GM12878 (cell line): ENCODE results near the gene CUL9. TPM values are rescaled to one million over a fixed set of nuclear protein-coding genes. Genes with fewer than 3 reads are reported as not detected.

ENCODE experiments used
- CBX3 ChIP-seq: fragments of 200-600 bp; sonication (generic); IDR thresholded peaks from 2 replicates; pipeline ENCODE4 v1.6.1; 2016; ENCODE audit warnings: low read depth, borderline replicate concordance
- GATAD2B ChIP-seq: fragments of 450-650 bp; conservative IDR thresholded peaks from 2 replicates; pipeline ENCODE4 v1.6.1; 2017; ENCODE audit warnings: low read depth, mild to moderate bottlenecking, moderate library complexity
- REST ChIP-seq: IDR thresholded peaks from 2 replicates; pipeline ENCODE4 v1.6.1; 2012; ENCODE audit warnings: mild to moderate bottlenecking, low read depth, low read length
- SKIL ChIP-seq: fragments of 450-650 bp; IDR thresholded peaks from 2 replicates; pipeline ENCODE4 v1.6.1; 2017; ENCODE audit warnings: mild to moderate bottlenecking, low read depth, inconsistent platforms; ENCODE audit not compliant: poor library complexity, severe bottlenecking
- SP1 ChIP-seq: IDR thresholded peaks from one replicate; pipeline ENCODE4 v1.6.1; 2011; ENCODE audit warnings: low read depth, low read length
- SUZ12 ChIP-seq: fragments of 200-600 bp; sonication (generic); IDR thresholded peaks from one replicate; pipeline ENCODE4 v1.6.1; 2018; ENCODE audit warnings: antibody characterized with exemption, mild to moderate bottlenecking; ENCODE audit not compliant: unreplicated experiment
- polyA plus RNA-seq, 11 experiments: library from polyadenylated mRNA; depleted of rRNA in 4 of 11; unstranded in 6 of 11; stranded (reverse) in 5 of 11; fragments of >200 nt; fragmentation: Nextera tagmentation in 4 of 11; fragmentation: Illumina TruSeq in 1 of 11; extraction: Ambion mirVana in 4 of 11; extraction: Trizol in 1 of 11; gene quantifications; 1 replicate in 1 of 11; 2 replicates in 10 of 11; pipeline versions ENCODE4 v1.2.1 to v1.2.3, GENCODE V29; 2011 to 2016; ENCODE audit warnings: inconsistent platforms in 2 of 11, missing spikeins in 2 of 11, low read depth in 1 of 11
- total RNA-seq, 4 experiments: library from RNA; depleted of rRNA in 3 of 4; stranded (reverse); fragments of >200 nt in 3 of 4; fragmentation: Illumina TruSeq in 1 of 4; extraction: Trizol in 1 of 4; gene quantifications; 2 replicates each; pipeline versions ENCODE4 v1.2.1 to v1.2.3, GENCODE V29; 2013 to 2021

CUL9 gene
- total and polyA plus RNA-seq, 10 of the 15 experiments (the other 5 are each of a cell fraction or from before 2014, with no cell fraction given): 1.2 to 48.3 (median 17.2) TPM

- TF ChIP-seq SUZ12: no peak
- no peak for TF ChIP-seq CBX3
- peak; percentile 13 for TF ChIP-seq SP1
- TF ChIP-seq SKIL: peak; percentile 34
- TF ChIP-seq REST: no peak
- TF ChIP-seq GATAD2B: peak; percentile 79; the same call in 1 of the 2 replicates
Observed at GRCh38 chr6:43247114-43247999, 65.4 kb downstream of the CUL9 start (continued).
